ENCODE measurements around the gene CTLA4.
A peak's percentile ranks its signal among the peaks of the same experiment; 100 is the strongest.

CTLA4 gene

GRCh38 chr2:203840655-203841205 is 26.8 kb upstream of the CTLA4 start:
- no peak for TF ChIP-seq CTCF (IDR thresholded peaks at IDR 0.05; ENCODE audit: low read depth, low read length)
- no peak for DNase-seq (ENCODE audit: low read depth in 2 of 2)

GRCh38 chr2:203841654-203842053 is 25.9 kb upstream of the CTLA4 start:
- no peak for DNase-seq (ENCODE audit: low read depth in 2 of 2)
- no peak overlapping the region for H3K4me3 ChIP-seq (replicated peaks in 1 of 2; ENCODE audit: low read depth in 2 of 2, low read length in 2 of 2)
- no peak for TF ChIP-seq CTCF (IDR thresholded peaks at IDR 0.05; ENCODE audit: low read depth, low read length)

More at GRCh38 chr2:203840655-203841205, 26.8 kb upstream of the CTLA4 start:
- no peak overlapping the region for H3K4me3 ChIP-seq (replicated peaks in 1 of 2; ENCODE audit: low read depth in 2 of 2, low read length in 2 of 2)

- no peak overlapping the region for H3K4me3 ChIP-seq (replicated peaks in 1 of 2; ENCODE audit: low read depth in 2 of 2, low read length in 2 of 2)
- DNase-seq (ENCODE audit: low read depth in 2 of 2) = no peak
- no peak for TF ChIP-seq CTCF (IDR thresholded peaks at IDR 0.05; ENCODE audit: low read depth, low read length)
These were observed 25.2 kb upstream of the CTLA4 start for GRCh38 chr2:203842373-203842772.

- DNase-seq (ENCODE audit: low read depth in 2 of 2) = peak; percentile 20 to 30
- no peak overlapping the region for H3K4me3 ChIP-seq (replicated peaks in 1 of 2; ENCODE audit: low read depth in 2 of 2, low read length in 2 of 2)
- TF ChIP-seq CTCF (IDR thresholded peaks at IDR 0.05; ENCODE audit: low read depth, low read length) = no peak
These were observed 21.0 kb upstream of the CTLA4 start for GRCh38 chr2:203846490-203847105.

- no peak for TF ChIP-seq CTCF (IDR thresholded peaks at IDR 0.05; ENCODE audit: low read depth, low read length)
- DNase-seq (ENCODE audit: low read depth in 2 of 2) = no peak
- H3K4me3 ChIP-seq (replicated peaks in 1 of 2; ENCODE audit: low read depth in 2 of 2, low read length in 2 of 2) = no peak overlapping the region
These were observed 18.6 kb upstream of the CTLA4 start for GRCh38 chr2:203849010-203849409.

GRCh38 chr2:203852760-203853159 is 14.8 kb upstream of the CTLA4 start:
- TF ChIP-seq CTCF (IDR thresholded peaks at IDR 0.05; ENCODE audit: low read depth, low read length) = no peak
- DNase-seq (ENCODE audit: low read depth in 2 of 2) = no peak
- no peak overlapping the region for H3K4me3 ChIP-seq (replicated peaks in 1 of 2; ENCODE audit: low read depth in 2 of 2, low read length in 2 of 2)

- H3K4me3 ChIP-seq (replicated peaks in 1 of 2; ENCODE audit: low read depth in 2 of 2, low read length in 2 of 2) = no peak overlapping the region
- TF ChIP-seq CTCF (IDR thresholded peaks at IDR 0.05; ENCODE audit: low read depth, low read length) = no peak
- DNase-seq (ENCODE audit: low read depth in 2 of 2) = no peak
These were observed 14.3 kb upstream of the CTLA4 start for GRCh38 chr2:203853271-203853670.

All from cardiac fibroblast (primary cell).